H1 (cell line): Measurements from ENCODE around the gene EDEM1. TPM values are rescaled to one million over a fixed set of nuclear protein-coding genes. Genes with fewer than 3 reads are reported as not detected.

Experiments used
- CHD7 ChIP-seq: fragments of 300-600 bp; sonication (generic); IDR thresholded peaks from 2 replicates; pipeline ENCODE4 v1.7.1; 2012; ENCODE audit warnings: low read length, moderate library complexity, mild to moderate bottlenecking, inconsistent platforms; ENCODE audit not compliant: insufficient replicate concordance
- SIN3A ChIP-seq, 2 experiments: IDR thresholded peaks in 1 of 2; conservative IDR thresholded peaks in 1 of 2; 2 replicates each; pipeline ENCODE4 v1.6.1; 2011 to 2012; ENCODE audit warnings: low read length in 2 of 2, improper control_type of control experiment in 1 of 2, low read depth in 1 of 2, mild to moderate bottlenecking in 1 of 2
- SRF ChIP-seq: IDR thresholded peaks from 2 replicates; pipeline ENCODE4 v1.6.1; 2011; ENCODE audit warnings: mild to moderate bottlenecking, low read depth, low read length, moderate library complexity
- TCF12 ChIP-seq: IDR thresholded peaks from 2 replicates; pipeline ENCODE4 v1.6.1; 2011; ENCODE audit warnings: low read depth, mild to moderate bottlenecking, low read length
- polyA plus RNA-seq, 7 experiments: library from polyadenylated mRNA; depleted of rRNA in 3 of 7; stranded (reverse) in 5 of 7; unstranded in 2 of 7; fragments of >200 nt in 5 of 7; fragments of 200-250 nt in 2 of 7; gene quantifications; 1 replicate in 5 of 7; 2 replicates in 1 of 7; 4 replicates in 1 of 7; pipeline versions ENCODE4 v1.2.1 to v1.2.3, GENCODE V29; 2011 to 2013; ENCODE audit warnings: missing spikeins in 2 of 7, mixed read lengths in 2 of 7
- total RNA-seq: library from RNA; stranded (reverse); fragmentation: NEBNext Ultra II Directional; extraction: Animal tissue kit (Norgen Biotek cat#: 25700); gene quantifications from 2 replicates; pipeline ENCODE4 v1.2.1, GENCODE V29; 2021

Gene EDEM1
- total and polyA plus RNA-seq, 2 of the 8 experiments (the other 6 are each of a cell fraction or from before 2014, with no cell fraction given) = 4.8 to 16.4 TPM

GRCh38 chr3:5192571-5193365, 5.3 kb downstream of the EDEM1 start (continued):
- TF ChIP-seq CHD7 = no peak
- no peak for TF ChIP-seq SRF
- TF ChIP-seq TCF12 = no peak
- TF ChIP-seq SIN3A (conservative IDR thresholded peaks at IDR 0.05 in 1 of 2, IDR thresholded peaks at IDR 0.05 in 1 of 2; ENCODE audit: low read depth in 1 of 2, low read length in 2 of 2) = no peak
